ENCODE measurements around the gene EXOG.

DNA sequence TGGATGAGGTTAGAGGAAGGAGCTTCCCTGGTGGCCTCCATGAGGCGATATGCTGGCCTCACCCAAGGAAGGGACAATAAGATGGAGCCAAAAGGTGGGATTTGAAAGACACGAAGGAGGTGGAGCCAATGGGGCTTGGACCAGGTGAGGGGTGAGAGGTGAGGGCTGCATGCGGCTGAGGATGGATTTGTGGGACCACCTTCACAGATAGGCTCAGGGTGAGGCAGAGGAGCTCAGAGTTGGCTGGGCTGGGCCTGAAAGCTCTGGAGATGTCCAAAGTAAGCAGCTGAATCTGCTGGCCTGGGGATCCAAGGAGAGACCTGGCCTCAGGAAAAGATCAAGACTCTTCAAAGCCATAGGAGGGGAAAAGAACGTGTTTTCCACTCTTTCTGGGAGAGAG is 49.8 kb downstream of the EXOG start:
- TF ChIP-seq, protein P1, sequence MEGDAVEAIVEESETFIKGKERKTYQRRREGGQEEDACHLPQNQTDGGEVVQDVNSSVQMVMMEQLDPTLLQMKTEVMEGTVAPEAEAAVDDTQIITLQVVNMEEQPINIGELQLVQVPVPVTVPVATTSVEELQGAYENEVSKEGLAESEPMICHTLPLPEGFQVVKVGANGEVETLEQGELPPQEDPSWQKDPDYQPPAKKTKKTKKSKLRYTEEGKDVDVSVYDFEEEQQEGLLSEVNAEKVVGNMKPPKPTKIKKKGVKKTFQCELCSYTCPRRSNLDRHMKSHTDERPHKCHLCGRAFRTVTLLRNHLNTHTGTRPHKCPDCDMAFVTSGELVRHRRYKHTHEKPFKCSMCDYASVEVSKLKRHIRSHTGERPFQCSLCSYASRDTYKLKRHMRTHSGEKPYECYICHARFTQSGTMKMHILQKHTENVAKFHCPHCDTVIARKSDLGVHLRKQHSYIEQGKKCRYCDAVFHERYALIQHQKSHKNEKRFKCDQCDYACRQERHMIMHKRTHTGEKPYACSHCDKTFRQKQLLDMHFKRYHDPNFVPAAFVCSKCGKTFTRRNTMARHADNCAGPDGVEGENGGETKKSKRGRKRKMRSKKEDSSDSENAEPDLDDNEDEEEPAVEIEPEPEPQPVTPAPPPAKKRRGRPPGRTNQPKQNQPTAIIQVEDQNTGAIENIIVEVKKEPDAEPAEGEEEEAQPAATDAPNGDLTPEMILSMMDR (conservative IDR thresholded peaks at IDR 0.05 in 1 of 2, IDR thresholded peaks at IDR 0.05 in 1 of 2; ENCODE audit: low read depth in 1 of 2, low read length in 2 of 2), result no peak
- TF ChIP-seq EZH2 (IDR thresholded peaks at IDR 0.05; ENCODE audit: low read length, missing control alignments), result no peak

All from fibroblast of lung (primary cell).